Prostate gland (tissue), 2 donors: ENCODE data around the gene SST. TPM values are rescaled to one million over a fixed set of nuclear protein-coding genes. Genes with fewer than 3 reads are reported as not detected.

ENCODE experiments used
- DNase-seq: peaks from one replicate; pipeline ENCODE4 v3.0.0-alpha.2; 2019; ENCODE audit warnings: low spot score
- H3K27ac ChIP-seq, 2 donors: fragments of 200-600 bp; sonication (generic); 2 replicates each; pipeline ENCODE4 v1.5.1; 2017 to 2019
- H3K27me3 ChIP-seq: fragments of 200-600 bp; sonication (generic); replicated peaks from 2 replicates; pipeline ENCODE4 v1.5.1; 2019; ENCODE audit not compliant: insufficient read depth
- H3K36me3 ChIP-seq, 2 donors: fragments of 200-600 bp; sonication (generic); 1 replicate in 1 of 2; 2 replicates in 1 of 2; pipeline versions ENCODE4 v1.5.1 to v1.8.1; 2017 to 2019
- H3K4me1 ChIP-seq: fragments of 200-600 bp; sonication (generic); replicated peaks from 2 replicates; pipeline ENCODE4 v1.5.1; 2019
- H3K4me3 ChIP-seq, 2 donors: fragments of 200-600 bp; sonication (generic); 2 replicates each; pipeline ENCODE4 v1.5.1; 2017 to 2019
- H3K9me3 ChIP-seq: fragments of 200-600 bp; sonication (generic); 2 replicates; pipeline ENCODE4 v1.5.1; 2017
- POLR2A ChIP-seq: fragments of 450-650 bp; IDR thresholded peaks from one replicate; pipeline ENCODE4 v1.6.1; 2016; ENCODE audit warnings: antibody characterized with exemption, mild to moderate bottlenecking
- POLR2AphosphoS5 ChIP-seq: sonication (generic); formaldehyde crosslinking; IDR thresholded peaks from one replicate; pipeline ENCODE4 v1.6.1; 2017; ENCODE audit warnings: antibody characterized with exemption
- WGBS: methylation state at CpG from one replicate; pipeline ENCODE4 v1.1.5; 2018; 5-methylcytosine and 5-hydroxymethylcytosine counted together
- intact Hi-C: fragments of 100-400 bp; cut with DNase I; formaldehyde crosslinking; loops from one replicate; pipeline ENCODE4 v1.14.2; 2022
- total RNA-seq, 2 donors: library from RNA; depleted of rRNA; stranded (reverse); fragments of >200 nt; gene quantifications; one replicate each; pipeline ENCODE4 v1.1.0, GENCODE V29; 2016
- TF ChIP-seq, protein P1 (sequence below), 4 experiments: fragments of 200-600 bp in 2 of 4; fragments of 450-650 bp in 2 of 4; sonication (generic) in 2 of 4; IDR thresholded peaks; 1 replicate in 3 of 4; 2 replicates in 1 of 4; pipeline ENCODE4 v1.5.1; 2016 to 2019; ENCODE audit warnings: antibody characterized with exemption in 4 of 4, mild to moderate bottlenecking in 2 of 4, moderate library complexity in 2 of 4

The SST gene
- total RNA-seq, 2 donors from 2014 or later, result not detected

GRCh38 chr3:187705164-187705563 is 35.0 kb upstream of the SST start:
- Histone ChIP-seq H3K4me3 (no peak overlapping the region), H3K36me3 (no peaks in the 10 kb centered on the region), H3K27ac (no peak overlapping the region), H3K27me3 (no peaks in the 10 kb centered on the region), H3K4me1 (no peaks in the 10 kb centered on the region), H3K9me3 (no peaks in the 10 kb centered on the region)
- intact Hi-C loops, result no loop called here
- DNase-seq, result no peak
- TF ChIP-seq, protein P1, sequence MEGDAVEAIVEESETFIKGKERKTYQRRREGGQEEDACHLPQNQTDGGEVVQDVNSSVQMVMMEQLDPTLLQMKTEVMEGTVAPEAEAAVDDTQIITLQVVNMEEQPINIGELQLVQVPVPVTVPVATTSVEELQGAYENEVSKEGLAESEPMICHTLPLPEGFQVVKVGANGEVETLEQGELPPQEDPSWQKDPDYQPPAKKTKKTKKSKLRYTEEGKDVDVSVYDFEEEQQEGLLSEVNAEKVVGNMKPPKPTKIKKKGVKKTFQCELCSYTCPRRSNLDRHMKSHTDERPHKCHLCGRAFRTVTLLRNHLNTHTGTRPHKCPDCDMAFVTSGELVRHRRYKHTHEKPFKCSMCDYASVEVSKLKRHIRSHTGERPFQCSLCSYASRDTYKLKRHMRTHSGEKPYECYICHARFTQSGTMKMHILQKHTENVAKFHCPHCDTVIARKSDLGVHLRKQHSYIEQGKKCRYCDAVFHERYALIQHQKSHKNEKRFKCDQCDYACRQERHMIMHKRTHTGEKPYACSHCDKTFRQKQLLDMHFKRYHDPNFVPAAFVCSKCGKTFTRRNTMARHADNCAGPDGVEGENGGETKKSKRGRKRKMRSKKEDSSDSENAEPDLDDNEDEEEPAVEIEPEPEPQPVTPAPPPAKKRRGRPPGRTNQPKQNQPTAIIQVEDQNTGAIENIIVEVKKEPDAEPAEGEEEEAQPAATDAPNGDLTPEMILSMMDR (IDR thresholded peaks at IDR 0.05), result no peak
- no peak for TF ChIP-seq POLR2A
- TF ChIP-seq POLR2AphosphoS5, result no peak

GRCh38 chr3:187702507-187703033 is 32.4 kb upstream of the SST start, which contains the start of gene RTP2:
TSS of gene RTP2 (minus strand) at chr3:187702557. CDS start at chr3:187702128, 429 bp downstream.
- no peaks in the 10 kb centered on the region for H3K9me3 ChIP-seq
- H3K36me3 ChIP-seq, result no peaks in the 10 kb centered on the region
- H3K4me1 ChIP-seq, result no peaks in the 10 kb centered on the region
- H3K4me3 ChIP-seq, result no peak within 1 kb of the TSS
- peaks cover 4% of the 10 kb centered on the region for H3K27me3 ChIP-seq
- intact Hi-C loops, result no loop called here
- DNase-seq, result no peak
- no peak within 1 kb of the TSS for H3K27ac ChIP-seq
- 49% methylated on average over 4 of the region's 4 CpGs for WGBS
- TF ChIP-seq POLR2A (no peak), POLR2AphosphoS5 (no peak)
- TF ChIP-seq, protein P1 (IDR thresholded peaks at IDR 0.05), result no peak

- WGBS, result 89% methylated on average over 2 of the region's 2 CpGs
- no peak for TF ChIP-seq POLR2AphosphoS5
- TF ChIP-seq, protein P1 (IDR thresholded peaks at IDR 0.05), result no peak
- TF ChIP-seq POLR2A, result no peak
- Histone ChIP-seq H3K27ac (no peak overlapping the region), H3K36me3 (no peaks in the 10 kb centered on the region), H3K4me1 (no peaks in the 10 kb centered on the region), H3K27me3 (peaks cover 4% of the 10 kb centered on the region), H3K4me3 (no peak overlapping the region), H3K9me3 (no peaks in the 10 kb centered on the region)
- no peak for DNase-seq
- intact Hi-C loops, result no loop called here
Observed at GRCh38 chr3:187700249-187700648, 30.1 kb upstream of the SST start.

GRCh38 chr3:187698499-187699399 is 28.6 kb upstream of the SST start:
- peaks cover 4% of the 10 kb centered on the region for H3K27me3 ChIP-seq
- H3K27ac ChIP-seq, result no peak overlapping the region
- no peak overlapping the region for H3K4me3 ChIP-seq
- TF ChIP-seq POLR2AphosphoS5, result no peak
- TF ChIP-seq, protein P1 (IDR thresholded peaks at IDR 0.05), result no peak
- no peak for TF ChIP-seq POLR2A
- no peaks in the 10 kb centered on the region for H3K9me3 ChIP-seq
- intact Hi-C loops, result no loop called here
- DNase-seq, result no peak
- no peaks in the 10 kb centered on the region for H3K4me1 ChIP-seq
- no peaks in the 10 kb centered on the region for H3K36me3 ChIP-seq
- WGBS, result 90% methylated on average over 42 of the region's 42 CpGs

- 56% methylated on average over 4 of the region's 4 CpGs for WGBS
- no peak overlapping the region for H3K27ac ChIP-seq
- H3K4me1 ChIP-seq, result no peaks in the 10 kb centered on the region
- no peaks in the 10 kb centered on the region for H3K36me3 ChIP-seq
- TF ChIP-seq POLR2A, result no peak
- TF ChIP-seq, protein P1 (IDR thresholded peaks at IDR 0.05), result no peak
- no peak for TF ChIP-seq POLR2AphosphoS5
- no peak overlapping the region for H3K4me3 ChIP-seq
- H3K9me3 ChIP-seq, result no peaks in the 10 kb centered on the region
- peaks cover 4% of the 10 kb centered on the region for H3K27me3 ChIP-seq
- no peak for DNase-seq
- intact Hi-C loops, result no loop called here
Observed at GRCh38 chr3:187696021-187696420, 25.8 kb upstream of the SST start.
